ENCODE results near the gene KRT6C.

- TF ChIP-seq FOXK2 (IDR thresholded peaks at IDR 0.05) (no peak), SP1 (IDR thresholded peaks at IDR 0.05) (no peak), HDGF (IDR thresholded peaks at IDR 0.05; ENCODE audit: borderline replicate concordance) (no peak), L3MBTL2 (conservative IDR thresholded peaks at IDR 0.05) (no peak), BHLHE40 (IDR thresholded peaks at IDR 0.05; ENCODE audit: borderline replicate concordance) (no peak), ZNF384 (IDR thresholded peaks at IDR 0.05) (no peak), ARNT (IDR thresholded peaks at IDR 0.05) (no peak), FOXM1 (IDR thresholded peaks at IDR 0.05; ENCODE audit: borderline replicate concordance) (no peak)
Observed at GRCh38 chr12:52496590-52497071, 23.0 kb upstream of the KRT6C start.
